WERI-Rb-1 (cell line): ENCODE data around the gene SELENBP1.
"Not testable (repeated sequence)": the region's sequence is repeated elsewhere in the genome, so short reads cannot be mapped to it uniquely, and the experiment has no call there.

ENCODE experiments used
- DNase-seq: peaks from one replicate; pipeline ENCODE4 v3.0.0-alpha.2; 2020
- H3K27ac ChIP-seq: fragments of 250-450 bp; sonication (Bioruptor Pico); 2 replicates; pipeline ENCODE4 v1.5.1; 2020; ENCODE audit warnings: mild to moderate bottlenecking, moderate library complexity
- H3K27me3 ChIP-seq: fragments of 250-450 bp; sonication (Bioruptor Pico); 2 replicates; pipeline ENCODE4 v1.5.1; 2021; ENCODE audit warnings: mild to moderate bottlenecking, low read depth, moderate library complexity; ENCODE audit not compliant: insufficient read depth, severe bottlenecking
- H3K36me3 ChIP-seq: fragments of 250-450 bp; sonication (Bioruptor Pico); 2 replicates; pipeline ENCODE4 v1.5.1; 2020; ENCODE audit warnings: mild to moderate bottlenecking, moderate library complexity
- H3K4me3 ChIP-seq: 2 replicates; pipeline ENCODE4 v1.5.1; 2011; ENCODE audit warnings: low read depth, mild to moderate bottlenecking, control low read depth, low read length
- H3K9me3 ChIP-seq: fragments of 250-450 bp; sonication (Bioruptor Pico); 2 replicates; pipeline ENCODE4 v1.5.1; 2021; ENCODE audit warnings: mild to moderate bottlenecking, moderate library complexity; ENCODE audit not compliant: severe bottlenecking
- CTCF ChIP-seq: IDR thresholded peaks from 2 replicates; pipeline ENCODE4 v1.5.1; 2011; ENCODE audit warnings: low read depth, mild to moderate bottlenecking, control low read depth, inconsistent platforms, low read length

The SELENBP1 gene

GRCh38 chr1:151364996-151365395 is 7.5 kb downstream of the SELENBP1 start:
- no peak for DNase-seq
- no peaks in the 10 kb centered on the region for H3K36me3 ChIP-seq
- no peak overlapping the region for H3K27ac ChIP-seq
- H3K4me3 ChIP-seq: no peak overlapping the region
- TF ChIP-seq CTCF: peak; percentile 80
- no peaks in the 10 kb centered on the region for H3K27me3 ChIP-seq
- H3K9me3 ChIP-seq: peaks cover 31% of the 10 kb centered on the region

GRCh38 chr1:151362308-151363155 is 10.0 kb downstream of the SELENBP1 start:
- Histone ChIP-seq H3K36me3 (no peaks in the 10 kb centered on the region), H3K9me3 (peaks cover 31% of the 10 kb centered on the region), H3K27ac (no peak overlapping the region), H3K27me3 (no peaks in the 10 kb centered on the region), H3K4me3 (no peak overlapping the region)
- no peak for TF ChIP-seq CTCF
- DNase-seq: no peak

- Histone ChIP-seq H3K27ac (no peak overlapping the region), H3K9me3 (peaks cover 31% of the 10 kb centered on the region), H3K4me3 (no peak overlapping the region), H3K36me3 (no peaks in the 10 kb centered on the region), H3K27me3 (no peaks in the 10 kb centered on the region)
- DNase-seq: no peak
- no peak for TF ChIP-seq CTCF
Observed at GRCh38 chr1:151361883-151362282, 10.6 kb downstream of the SELENBP1 start.

- Histone ChIP-seq H3K36me3 (no peaks in the 10 kb centered on the region), H3K4me3 (no peak overlapping the region), H3K27ac (no peak overlapping the region), H3K9me3 (peaks cover 14% of the 10 kb centered on the region), H3K27me3 (no peaks in the 10 kb centered on the region)
- DNase-seq: no peak
- no peak for TF ChIP-seq CTCF
Observed at GRCh38 chr1:151356696-151357095, 15.8 kb downstream of the SELENBP1 start.

- Histone ChIP-seq H3K4me3 (no peak overlapping the region), H3K36me3 (no peaks in the 10 kb centered on the region), H3K9me3 (peaks cover 18% of the 10 kb centered on the region), H3K27ac (no peak overlapping the region), H3K27me3 (no peaks in the 10 kb centered on the region)
- DNase-seq: no peak
- no peak for TF ChIP-seq CTCF
Observed at GRCh38 chr1:151352021-151352718, 20.3 kb downstream of the SELENBP1 start.

- DNase-seq, H3K27me3 ChIP-seq, H3K4me3 ChIP-seq, H3K36me3 ChIP-seq, H3K27ac ChIP-seq: not testable (repeated sequence)
- peaks cover 18% of the 10 kb centered on the region for H3K9me3 ChIP-seq
Observed at GRCh38 chr1:151350323-151350722, 22.2 kb downstream of the SELENBP1 start.
